Pulmonary artery endothelial cell (primary cell): Measurements from ENCODE around the gene WNT2B. TPM values are rescaled to one million over a fixed set of nuclear protein-coding genes. Genes with fewer than 3 reads are reported as not detected.

Source experiments
- DNase-seq: peaks from one replicate; pipeline ENCODE4 v3.0.0-alpha.2; 2011; ENCODE audit warnings: low read depth, low spot score
- total RNA-seq: library from RNA; depleted of rRNA; stranded (reverse); fragments of >200 nt; gene quantifications from 2 replicates; pipeline ENCODE4 v1.2.3, GENCODE V29; 2014

Gene WNT2B
- total RNA-seq, 1 donor from 2014 or later: 1.3 TPM

- DNase-seq: no peak
Measured at GRCh38 chr1:112504661-112505399, 3.9 kb upstream of the WNT2B start.

- DNase-seq: no peak
Measured at GRCh38 chr1:112505400-112505785, 3.4 kb upstream of the WNT2B start.

GRCh38 chr1:112505878-112506277 is 2.9 kb upstream of the WNT2B start:
- DNase-seq: no peak

GRCh38 chr1:112506306-112506705 is 2.5 kb upstream of the WNT2B start:
- no peak for DNase-seq

GRCh38 chr1:112506731-112507130 is 2.0 kb upstream of the WNT2B start:
- DNase-seq: no peak

- DNase-seq: no peak
Measured at GRCh38 chr1:112507336-112507735, 1.4 kb upstream of the WNT2B start.

- no peak for DNase-seq
Measured at GRCh38 chr1:112507921-112508277, 866 bp upstream of the WNT2B start.

- DNase-seq: no peak
Measured at GRCh38 chr1:112509005-112509659, 367 bp downstream of the WNT2B start.

GRCh38 chr1:112509660-112510178 is 954 bp downstream of the WNT2B start:
- no peak for DNase-seq

GRCh38 chr1:112510340-112510739 is 1.6 kb downstream of the WNT2B start:
- no peak for DNase-seq

- no peak for DNase-seq
Measured at GRCh38 chr1:112511897-112512296, 3.1 kb downstream of the WNT2B start.

GRCh38 chr1:112513112-112513870 is 4.5 kb downstream of the WNT2B start:
- DNase-seq: no peak

- DNase-seq: no peak
Measured at GRCh38 chr1:112514901-112515300, 6.1 kb downstream of the WNT2B start.

GRCh38 chr1:112515311-112516009 is 6.7 kb downstream of the WNT2B start:
- DNase-seq: peak; percentile 10

GRCh38 chr1:112516141-112516540 is 7.4 kb downstream of the WNT2B start:
- no peak for DNase-seq

- no peak for DNase-seq
Measured at GRCh38 chr1:112517231-112517630, 8.5 kb downstream of the WNT2B start.

- DNase-seq: no peak
Measured at GRCh38 chr1:112517646-112518045, 8.9 kb downstream of the WNT2B start.

GRCh38 chr1:112518186-112518585 is 9.4 kb downstream of the WNT2B start:
- DNase-seq: no peak

GRCh38 chr1:112520166-112520565 is 11.4 kb downstream of the WNT2B start:
- DNase-seq: no peak

GRCh38 chr1:112522621-112523020 is 13.9 kb downstream of the WNT2B start:
- no peak for DNase-seq

GRCh38 chr1:112524251-112524650 is 15.5 kb downstream of the WNT2B start:
- no peak for DNase-seq

GRCh38 chr1:112524986-112525385 is 16.2 kb downstream of the WNT2B start:
- no peak for DNase-seq
